ENCODE measurements around the gene DNAH14.

DNA sequence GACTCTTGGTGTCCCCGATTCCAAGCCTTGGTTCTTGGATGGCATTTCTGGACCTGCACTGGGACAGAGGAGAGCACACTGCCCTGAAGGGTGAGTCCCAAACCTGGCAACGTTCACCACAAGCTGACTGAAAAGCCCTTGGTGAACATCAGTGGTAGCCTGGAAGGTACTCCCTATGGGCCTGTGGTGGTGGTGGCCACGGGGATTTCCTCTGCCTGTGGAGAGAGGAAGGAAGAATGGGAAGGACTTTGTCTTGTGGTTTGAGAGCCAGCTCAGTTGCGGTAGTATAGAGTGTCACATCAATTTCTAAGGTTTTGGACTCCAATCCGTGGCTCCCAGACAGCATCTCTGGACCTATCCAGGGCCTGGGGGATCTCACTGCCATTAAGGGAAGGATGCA is 50.7 kb downstream of the DNAH14 start:
- TF ChIP-seq, protein P1, sequence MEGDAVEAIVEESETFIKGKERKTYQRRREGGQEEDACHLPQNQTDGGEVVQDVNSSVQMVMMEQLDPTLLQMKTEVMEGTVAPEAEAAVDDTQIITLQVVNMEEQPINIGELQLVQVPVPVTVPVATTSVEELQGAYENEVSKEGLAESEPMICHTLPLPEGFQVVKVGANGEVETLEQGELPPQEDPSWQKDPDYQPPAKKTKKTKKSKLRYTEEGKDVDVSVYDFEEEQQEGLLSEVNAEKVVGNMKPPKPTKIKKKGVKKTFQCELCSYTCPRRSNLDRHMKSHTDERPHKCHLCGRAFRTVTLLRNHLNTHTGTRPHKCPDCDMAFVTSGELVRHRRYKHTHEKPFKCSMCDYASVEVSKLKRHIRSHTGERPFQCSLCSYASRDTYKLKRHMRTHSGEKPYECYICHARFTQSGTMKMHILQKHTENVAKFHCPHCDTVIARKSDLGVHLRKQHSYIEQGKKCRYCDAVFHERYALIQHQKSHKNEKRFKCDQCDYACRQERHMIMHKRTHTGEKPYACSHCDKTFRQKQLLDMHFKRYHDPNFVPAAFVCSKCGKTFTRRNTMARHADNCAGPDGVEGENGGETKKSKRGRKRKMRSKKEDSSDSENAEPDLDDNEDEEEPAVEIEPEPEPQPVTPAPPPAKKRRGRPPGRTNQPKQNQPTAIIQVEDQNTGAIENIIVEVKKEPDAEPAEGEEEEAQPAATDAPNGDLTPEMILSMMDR (IDR thresholded peaks at IDR 0.05) = no peak
- no peak for TF ChIP-seq POLR2A (IDR thresholded peaks at IDR 0.05)

Data from adrenal gland (tissue), 5 donors.